ENCODE measurements around the gene BAX. TPM values are rescaled to one million over a fixed set of nuclear protein-coding genes. Genes with fewer than 3 reads are reported as not detected.

Gene BAX
- total RNA-seq, 2 donors from 2014 or later, result 15.3 to 22.7 TPM

DNA sequence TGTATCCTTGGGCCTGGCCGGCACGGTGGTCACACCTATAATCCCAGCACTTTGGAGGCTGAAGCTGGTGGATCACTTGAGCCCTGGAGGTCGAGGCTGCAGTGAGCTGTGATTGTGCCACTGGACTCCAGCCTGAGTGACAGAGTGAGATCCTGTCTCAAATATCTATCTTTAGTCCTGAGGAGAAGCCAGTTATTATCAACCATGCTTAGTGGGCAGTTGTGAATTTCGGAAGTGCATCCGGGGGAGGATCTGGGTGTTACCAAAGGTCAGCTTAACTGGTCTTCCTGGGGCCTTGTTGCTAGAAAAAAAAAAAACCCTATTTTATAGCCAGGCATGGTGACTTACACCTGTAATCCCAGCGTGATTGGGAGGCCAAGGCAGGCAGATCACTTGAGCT lies 11.6 kb upstream of the BAX start:
- H3K4me1 ChIP-seq, result no peaks in the 10 kb centered on the region
- H3K36me3 ChIP-seq (replicated peaks in 1 of 2; ENCODE audit: insufficient read depth in 1 of 2, low read depth in 2 of 2), result no peaks in the 10 kb centered on the region
- H3K9me3 ChIP-seq, result no peaks in the 10 kb centered on the region
- no peak overlapping the region for H3K27ac ChIP-seq
- TF ChIP-seq, protein P1, sequence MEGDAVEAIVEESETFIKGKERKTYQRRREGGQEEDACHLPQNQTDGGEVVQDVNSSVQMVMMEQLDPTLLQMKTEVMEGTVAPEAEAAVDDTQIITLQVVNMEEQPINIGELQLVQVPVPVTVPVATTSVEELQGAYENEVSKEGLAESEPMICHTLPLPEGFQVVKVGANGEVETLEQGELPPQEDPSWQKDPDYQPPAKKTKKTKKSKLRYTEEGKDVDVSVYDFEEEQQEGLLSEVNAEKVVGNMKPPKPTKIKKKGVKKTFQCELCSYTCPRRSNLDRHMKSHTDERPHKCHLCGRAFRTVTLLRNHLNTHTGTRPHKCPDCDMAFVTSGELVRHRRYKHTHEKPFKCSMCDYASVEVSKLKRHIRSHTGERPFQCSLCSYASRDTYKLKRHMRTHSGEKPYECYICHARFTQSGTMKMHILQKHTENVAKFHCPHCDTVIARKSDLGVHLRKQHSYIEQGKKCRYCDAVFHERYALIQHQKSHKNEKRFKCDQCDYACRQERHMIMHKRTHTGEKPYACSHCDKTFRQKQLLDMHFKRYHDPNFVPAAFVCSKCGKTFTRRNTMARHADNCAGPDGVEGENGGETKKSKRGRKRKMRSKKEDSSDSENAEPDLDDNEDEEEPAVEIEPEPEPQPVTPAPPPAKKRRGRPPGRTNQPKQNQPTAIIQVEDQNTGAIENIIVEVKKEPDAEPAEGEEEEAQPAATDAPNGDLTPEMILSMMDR (IDR thresholded peaks at IDR 0.05), result no peak
- TF ChIP-seq POLR2A (IDR thresholded peaks at IDR 0.05), result no peak
- 86 to 87% methylated on average over 6 of the region's 6 CpGs for WGBS, 2 donors
- intact Hi-C loops (cut with DNase I), result no loop called here
- no peak for DNase-seq
- no peak overlapping the region for H3K4me3 ChIP-seq
- no peak for ATAC-seq
- H3K27me3 ChIP-seq, result no peaks in the 10 kb centered on the region

DNA sequence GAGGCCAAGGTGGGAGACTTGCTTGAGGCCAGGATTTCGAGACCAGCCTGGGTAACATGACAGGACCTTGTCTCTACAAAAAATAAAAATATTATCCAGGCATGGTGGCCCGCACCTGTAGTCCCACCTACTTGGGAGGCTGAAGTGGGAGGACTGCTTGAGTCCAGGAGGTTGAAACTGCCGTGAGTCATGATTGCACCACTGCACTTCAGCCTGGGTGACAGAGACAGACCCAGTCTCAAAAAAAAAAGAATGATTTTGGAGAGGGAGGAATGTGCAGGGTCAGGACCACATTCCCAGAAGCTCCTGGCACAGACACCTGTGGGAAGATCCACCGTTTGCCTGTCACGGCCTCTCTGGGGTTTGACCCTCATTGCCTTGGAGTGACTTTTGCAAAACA lies 9.3 kb upstream of the BAX start:
- Histone ChIP-seq H3K4me3 (no peak overlapping the region), H3K9me3 (no peaks in the 10 kb centered on the region), H3K36me3 (replicated peaks in 1 of 2; ENCODE audit: insufficient read depth in 1 of 2, low read depth in 2 of 2) (no peaks in the 10 kb centered on the region), H3K27ac (no peak overlapping the region), H3K27me3 (no peaks in the 10 kb centered on the region), H3K4me1 (no peaks in the 10 kb centered on the region)
- DNase-seq (no peak), ATAC-seq (no peak)
- intact Hi-C loops (cut with DNase I), result no loop called here
- no peak for TF ChIP-seq POLR2A (IDR thresholded peaks at IDR 0.05)
- TF ChIP-seq, protein P1 (IDR thresholded peaks at IDR 0.05), result no peak
- 84 to 87% methylated on average over 5 of the region's 5 CpGs for WGBS, 2 donors

DNA sequence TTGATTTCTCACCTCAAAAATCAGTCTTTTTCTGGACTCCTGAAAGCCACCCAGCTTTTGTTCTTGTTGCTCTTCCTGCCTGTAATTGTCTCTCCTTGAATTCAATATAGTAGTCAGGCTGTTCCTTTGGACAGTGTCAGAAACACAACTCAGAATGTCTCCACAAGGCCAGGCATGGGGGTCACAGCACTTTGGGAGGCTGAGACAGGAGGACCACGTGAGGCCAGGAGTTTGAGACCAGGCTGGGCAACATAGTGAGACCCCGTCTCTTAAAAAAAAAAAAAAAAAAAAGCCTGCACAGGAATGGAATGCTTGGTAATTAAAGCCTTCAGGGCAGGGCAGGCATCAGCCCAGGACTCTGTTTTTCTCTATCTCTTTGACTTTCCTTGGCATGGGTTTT lies 8.9 kb upstream of the BAX start:
- TF ChIP-seq POLR2A (IDR thresholded peaks at IDR 0.05), result no peak
- TF ChIP-seq, protein P1 (IDR thresholded peaks at IDR 0.05), result no peak
- H3K9me3 ChIP-seq, result no peaks in the 10 kb centered on the region
- DNase-seq (no peak), ATAC-seq (no peak)
- no peaks in the 10 kb centered on the region for H3K4me1 ChIP-seq
- WGBS, 2 donors, result 83 to 85% methylated on average over 2 of the region's 2 CpGs
- no peaks in the 10 kb centered on the region for H3K27me3 ChIP-seq
- intact Hi-C loops (cut with DNase I), result no loop called here
- no peaks in the 10 kb centered on the region for H3K36me3 ChIP-seq (replicated peaks in 1 of 2; ENCODE audit: insufficient read depth in 1 of 2, low read depth in 2 of 2)
- H3K27ac ChIP-seq, result no peak overlapping the region
- no peak overlapping the region for H3K4me3 ChIP-seq

DNA sequence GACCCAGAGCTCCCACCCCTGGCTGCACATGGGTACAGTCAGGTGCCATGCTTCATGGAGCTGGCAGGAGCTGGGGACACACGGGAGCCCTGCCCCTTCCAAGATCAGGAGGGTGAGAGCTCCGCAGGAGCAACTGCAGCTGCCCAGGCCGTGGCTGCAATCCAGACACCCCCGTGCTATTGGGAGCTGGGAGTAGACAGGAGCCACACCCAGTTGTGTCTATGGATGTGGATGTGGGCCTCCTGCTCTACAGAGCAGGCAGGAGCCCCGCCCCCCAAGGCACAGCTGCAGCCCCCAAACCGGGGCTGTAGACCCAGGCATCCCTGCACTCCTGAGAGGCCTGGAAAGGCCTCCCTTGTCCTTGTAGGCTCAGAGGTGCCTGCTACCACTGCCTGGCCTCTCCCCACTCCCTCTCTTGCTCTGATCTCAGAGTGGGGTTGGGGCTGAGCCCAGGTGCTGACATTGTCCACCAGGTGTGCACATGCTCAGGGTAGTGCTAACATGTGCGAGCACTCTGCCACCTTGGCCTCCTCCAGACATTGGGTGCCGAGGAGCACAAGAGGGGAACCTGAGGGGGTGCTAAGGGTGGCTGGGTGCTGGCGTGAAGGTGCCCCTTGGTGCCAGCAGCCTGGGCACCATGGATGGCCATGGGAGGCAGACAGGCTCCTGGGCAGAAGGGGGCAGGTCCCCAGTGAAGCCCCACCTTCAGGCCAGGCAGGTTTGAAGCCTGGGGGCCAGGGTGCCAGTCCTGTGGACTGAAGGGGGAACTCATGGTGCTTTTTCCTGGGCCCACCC lies 8.0 kb upstream of the BAX start:
- no peaks in the 10 kb centered on the region for H3K9me3 ChIP-seq
- no peaks in the 10 kb centered on the region for H3K4me1 ChIP-seq
- H3K27me3 ChIP-seq, result no peaks in the 10 kb centered on the region
- 83% methylated on average over 6 of the region's 9 CpGs; no CpG with 5 or more reads in 1 of the 2 donors for WGBS, 2 donors
- intact Hi-C loops (cut with DNase I), result no loop called here
- no peak overlapping the region for H3K27ac ChIP-seq
- no peak for TF ChIP-seq POLR2A (IDR thresholded peaks at IDR 0.05)
- TF ChIP-seq, protein P1 (IDR thresholded peaks at IDR 0.05), result no peak
- ATAC-seq (no peak), DNase-seq (no peak)
- no peak overlapping the region for H3K4me3 ChIP-seq
- no peaks in the 10 kb centered on the region for H3K36me3 ChIP-seq (replicated peaks in 1 of 2; ENCODE audit: insufficient read depth in 1 of 2, low read depth in 2 of 2)

DNA sequence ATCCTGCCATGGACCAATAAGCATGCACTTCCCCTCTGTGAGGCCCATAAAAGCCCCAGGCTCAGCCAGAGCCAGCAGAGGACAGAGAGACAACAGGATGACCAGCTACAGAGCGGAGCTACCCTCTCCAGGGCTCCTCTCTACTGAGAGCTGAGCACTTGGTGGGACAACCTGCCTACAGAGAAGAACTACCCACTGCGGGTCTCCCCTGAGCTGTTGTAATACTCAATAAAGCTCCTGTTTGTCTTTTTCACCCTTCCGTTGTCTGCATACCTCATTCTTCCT lies 7.5 kb upstream of the BAX start:
- no peak for ATAC-seq
- Histone ChIP-seq H3K9me3 (no peaks in the 10 kb centered on the region), H3K27me3 (no peaks in the 10 kb centered on the region), H3K36me3 (replicated peaks in 1 of 2; ENCODE audit: insufficient read depth in 1 of 2, low read depth in 2 of 2) (no peaks in the 10 kb centered on the region), H3K27ac (no peak overlapping the region), H3K4me1 (no peaks in the 10 kb centered on the region), H3K4me3 (no peak overlapping the region)
- 94 to 100% methylated on average over 3 of the region's 3 CpGs for WGBS, 2 donors
- no peak for TF ChIP-seq POLR2A (IDR thresholded peaks at IDR 0.05)
- TF ChIP-seq, protein P1 (IDR thresholded peaks at IDR 0.05), result no peak
- no peak for DNase-seq
- intact Hi-C loops (cut with DNase I), result no loop called here

Data from body of pancreas (tissue), 4 donors.